ENCODE results near the gene COG5.

- TF ChIP-seq CTBP1 (IDR thresholded peaks at IDR 0.05; ENCODE audit: borderline replicate concordance) (no peak), LEF1 (IDR thresholded peaks at IDR 0.05; ENCODE audit: borderline replicate concordance) (no peak), ELF4 (IDR thresholded peaks at IDR 0.05) (no peak), PKNOX1 (IDR thresholded peaks at IDR 0.05) (no peak), FOXK2 (IDR thresholded peaks at IDR 0.05) (no peak), ARNT (IDR thresholded peaks at IDR 0.05) (no peak), FOXA1 (IDR thresholded peaks at IDR 0.05) (no peak)
Measured at GRCh38 chr7:107526672-107527071, 37.0 kb downstream of the COG5 start.

All from HEK293T (cell line).